Measurements from ENCODE around the gene MRM2.

The MRM2 gene

GRCh38 chr7:2256306-2257045 is 14.5 kb upstream of the MRM2 start:
- ChIA-PET POLR2A (no interaction called here), CTCF (interaction anchor here (1.6 kb wide), 1 partner anchor 9 kb away, joined by 3 read pairs; no protein-coding TSS in a partner anchor)
- no peak for DNase-seq (ENCODE audit: low read depth, low spot score)

GRCh38 chr7:2255145-2256139 is 13.4 kb upstream of the MRM2 start:
- no peak for DNase-seq (ENCODE audit: low read depth, low spot score)
- no peak overlapping the region for H3K4me3 ChIP-seq (ENCODE audit: low read depth, low read length)
- POLR2A ChIA-PET, result no interaction called here
- no peak for TF ChIP-seq CTCF (IDR thresholded peaks at IDR 0.05; ENCODE audit: insufficient read depth, low read length, missing control alignments)
- CTCF ChIA-PET, result interaction anchor here (1.6 kb wide), 1 partner anchor 10 kb away, joined by 3 read pairs; no protein-coding TSS in a partner anchor

More at GRCh38 chr7:2256306-2257045, 14.5 kb upstream of the MRM2 start:
- H3K4me3 ChIP-seq (ENCODE audit: low read depth, low read length), result no peak overlapping the region
- no peak for TF ChIP-seq CTCF (IDR thresholded peaks at IDR 0.05; ENCODE audit: insufficient read depth, low read length, missing control alignments)

- TF ChIP-seq CTCF (IDR thresholded peaks at IDR 0.05; ENCODE audit: insufficient read depth, low read length, missing control alignments), result no peak
- no peak overlapping the region for H3K4me3 ChIP-seq (ENCODE audit: low read depth, low read length)
- DNase-seq (ENCODE audit: low read depth, low spot score), result no peak
- ChIA-PET CTCF (no interaction called here), POLR2A (no interaction called here)
Observed at GRCh38 chr7:2254429-2255144, 12.6 kb upstream of the MRM2 start.

- DNase-seq (ENCODE audit: low read depth, low spot score), result no peak
- no peak for TF ChIP-seq CTCF (IDR thresholded peaks at IDR 0.05; ENCODE audit: insufficient read depth, low read length, missing control alignments)
- CTCF ChIA-PET, result interaction anchor here (1.0 kb wide), 1 partner anchor 8 kb away, joined by 3 read pairs; no protein-coding TSS in a partner anchor
- POLR2A ChIA-PET, result no interaction called here
- H3K4me3 ChIP-seq (ENCODE audit: low read depth, low read length), result no peak overlapping the region
Observed at GRCh38 chr7:2253525-2254244, 11.7 kb upstream of the MRM2 start.

- ChIA-PET CTCF (interaction anchor here (1.0 kb wide), 1 partner anchor 9 kb away, joined by 3 read pairs; no protein-coding TSS in a partner anchor), POLR2A (no interaction called here)
- no peak for TF ChIP-seq CTCF (IDR thresholded peaks at IDR 0.05; ENCODE audit: insufficient read depth, low read length, missing control alignments)
- DNase-seq (ENCODE audit: low read depth, low spot score), result no peak
- no peak overlapping the region for H3K4me3 ChIP-seq (ENCODE audit: low read depth, low read length)
Observed at GRCh38 chr7:2253021-2253420, 11.0 kb upstream of the MRM2 start.
